Stomach (tissue), 4 donors: ENCODE measurements around the gene KRTAP13-4.

Source experiments
- CTCF ChIP-seq, 7 experiments: fragments of 450-650 bp in 4 of 7; fragments of 200-600 bp in 3 of 7; sonication (generic) in 3 of 7; IDR thresholded peaks; one replicate each; pipeline ENCODE4 v1.5.1; 2016 to 2019; ENCODE audit warnings: antibody characterized with exemption in 7 of 7, control low read depth in 2 of 7, mild to moderate bottlenecking in 1 of 7
- POLR2A ChIP-seq, 4 donors: fragments of 450-650 bp; IDR thresholded peaks; one replicate each; pipeline ENCODE4 v1.6.1; 2016; ENCODE audit warnings: antibody characterized with exemption in 4 of 4, control low read depth in 2 of 4, mild to moderate bottlenecking in 1 of 4, moderate library complexity in 1 of 4

GRCh38 chr21:30444204-30444603 lies 14.2 kb downstream of the KRTAP13-4 start:
- TF ChIP-seq CTCF (IDR thresholded peaks at IDR 0.05) (no peak), POLR2A (IDR thresholded peaks at IDR 0.05) (no peak)
